Measurements from ENCODE around the gene ACTR1A.

DNA sequence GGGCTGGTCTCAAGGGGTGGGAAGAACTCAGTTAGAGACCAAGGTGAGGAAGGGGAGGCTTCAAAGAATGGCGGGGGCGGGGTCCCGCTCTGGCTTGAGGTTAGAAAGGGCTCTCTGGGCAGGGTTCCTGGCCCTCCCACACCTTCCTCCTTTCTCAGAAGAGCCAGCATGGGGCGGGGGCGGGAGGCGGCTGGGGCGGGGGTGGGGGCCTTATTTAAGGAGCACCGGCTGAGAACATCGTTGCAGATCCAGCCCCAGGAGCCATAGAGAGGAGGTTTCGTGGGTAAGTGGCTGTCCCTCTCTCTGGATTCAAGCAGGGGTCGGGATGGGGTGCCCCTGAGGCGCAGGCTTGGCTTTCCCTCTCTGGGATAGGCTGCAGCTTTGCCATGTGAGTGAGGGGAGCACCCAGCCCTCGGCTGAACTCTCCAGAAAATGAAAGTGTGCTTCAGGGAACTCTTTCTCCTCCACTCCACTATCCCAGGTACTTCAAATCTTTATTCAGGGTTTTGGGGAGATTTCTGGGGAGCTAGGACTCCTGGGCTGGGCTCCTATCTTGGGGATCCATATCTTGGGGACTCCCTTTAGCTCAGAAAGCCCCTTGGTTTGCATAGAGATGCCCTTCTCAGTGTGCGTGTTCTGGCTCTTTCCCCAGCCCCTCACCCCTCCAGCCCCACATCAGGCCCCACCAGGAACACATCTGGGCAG lies 66.8 kb downstream of the ACTR1A start:
- TF ChIP-seq EZH2phosphoT487 (IDR thresholded peaks at IDR 0.05; ENCODE audit: low read length) (no peak), CTCF (IDR thresholded peaks at IDR 0.05; ENCODE audit: low read length) (no peak), EZH2 (optimal IDR thresholded peaks at IDR 0.05; ENCODE audit: low read depth, low read length) (no peak)

Measured in MM.1S (cell line).